ENCODE data around the gene NHS.

DNA sequence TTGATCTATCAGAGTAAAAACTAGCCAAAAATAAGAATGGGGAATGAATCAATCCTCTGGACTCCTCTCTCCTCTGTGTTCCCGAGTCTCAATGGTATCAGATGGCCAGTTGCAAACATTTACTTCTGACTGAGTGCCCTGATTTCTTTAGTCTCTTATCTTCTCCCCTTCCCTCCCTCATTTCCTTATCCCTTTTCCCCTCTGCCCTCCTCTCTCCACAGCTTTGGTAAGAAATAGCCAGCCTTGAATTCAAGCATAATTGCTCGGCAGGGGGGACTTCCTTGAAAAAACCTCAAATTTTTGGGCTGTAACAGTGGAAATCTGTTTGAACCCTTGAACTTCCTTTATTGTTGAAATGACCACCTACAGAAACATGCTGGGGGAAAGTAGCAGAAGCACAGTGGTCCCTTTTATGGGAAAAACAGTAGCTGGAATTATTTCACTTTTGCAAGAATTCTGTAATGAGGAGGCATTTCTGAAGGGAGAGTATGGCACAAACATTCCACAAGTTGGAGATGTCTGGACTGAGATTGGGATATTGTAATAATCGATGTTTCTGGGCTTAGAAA, 40.3 kb downstream of the NHS start:
- TF ChIP-seq POLR2AphosphoS5 (IDR thresholded peaks at IDR 0.05; ENCODE audit: insufficient read depth in 1 of 2, low read depth in 1 of 2) (no peak), POLR2A (IDR thresholded peaks at IDR 0.05) (no peak)
- TF ChIP-seq, protein P1, sequence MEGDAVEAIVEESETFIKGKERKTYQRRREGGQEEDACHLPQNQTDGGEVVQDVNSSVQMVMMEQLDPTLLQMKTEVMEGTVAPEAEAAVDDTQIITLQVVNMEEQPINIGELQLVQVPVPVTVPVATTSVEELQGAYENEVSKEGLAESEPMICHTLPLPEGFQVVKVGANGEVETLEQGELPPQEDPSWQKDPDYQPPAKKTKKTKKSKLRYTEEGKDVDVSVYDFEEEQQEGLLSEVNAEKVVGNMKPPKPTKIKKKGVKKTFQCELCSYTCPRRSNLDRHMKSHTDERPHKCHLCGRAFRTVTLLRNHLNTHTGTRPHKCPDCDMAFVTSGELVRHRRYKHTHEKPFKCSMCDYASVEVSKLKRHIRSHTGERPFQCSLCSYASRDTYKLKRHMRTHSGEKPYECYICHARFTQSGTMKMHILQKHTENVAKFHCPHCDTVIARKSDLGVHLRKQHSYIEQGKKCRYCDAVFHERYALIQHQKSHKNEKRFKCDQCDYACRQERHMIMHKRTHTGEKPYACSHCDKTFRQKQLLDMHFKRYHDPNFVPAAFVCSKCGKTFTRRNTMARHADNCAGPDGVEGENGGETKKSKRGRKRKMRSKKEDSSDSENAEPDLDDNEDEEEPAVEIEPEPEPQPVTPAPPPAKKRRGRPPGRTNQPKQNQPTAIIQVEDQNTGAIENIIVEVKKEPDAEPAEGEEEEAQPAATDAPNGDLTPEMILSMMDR (IDR thresholded peaks at IDR 0.05) = no peak

All from vagina (tissue), 2 donors.